ENCODE measurements around the gene FEZF2. TPM values are rescaled to one million over a fixed set of nuclear protein-coding genes. Genes with fewer than 3 reads are reported as not detected.
A peak's percentile ranks its signal among the peaks of the same experiment; 100 is the strongest.

Gene FEZF2
- total and polyA plus RNA-seq, 2 of the 8 experiments (the other 6 are each of a cell fraction or from before 2014, with no cell fraction given) = 0.06 TPM; not detected in 1

- 1% methylated on average over 29 of the region's 29 CpGs; no CpG with 5 or more reads in 1 of the 2 experiments for WGBS, 2 experiments (ENCODE audit: extremely low coverage in 1 of 2, insufficient coverage in 1 of 2, insufficient read length in 1 of 2, insufficient replicate concordance in 2 of 2, low coverage in 1 of 2, low lambda C conversion rate in 2 of 2, missing lambda C conversion rate in 1 of 2)
- DNase-seq (ENCODE audit: low read depth in 1 of 2, low spot score in 2 of 2) (peak in 1 of 2 experiments; percentile 75), FAIRE-seq (no peak)
- Histone ChIP-seq H3K4me2 (ENCODE audit: insufficient read depth in 1 of 2, low read depth in 2 of 2, low read length in 2 of 2) (peak overlapping the region; percentile 68 to 70), H2BK12ac (ENCODE audit: low read depth, low read length) (no peak overlapping the region), H2BK20ac (ENCODE audit: low read length) (no peak overlapping the region), H3K23ac (ENCODE audit: insufficient read length) (no peak overlapping the region), H4K91ac (replicated peaks; ENCODE audit: insufficient read length, low read length) (no peak overlapping the region), H4K20me1 (replicated peaks in 1 of 2; ENCODE audit: control insufficient read depth in 1 of 2, insufficient read depth in 2 of 2, low read length in 2 of 2) (peaks cover 3 to 16% of the 10 kb centered on the region in 2 experiments), H2BK5ac (ENCODE audit: low read depth, low read length) (no peak overlapping the region), H3K36me3 (ENCODE audit: control insufficient read depth in 2 of 4, insufficient read depth in 4 of 4, low read length in 3 of 4) (0 out of 8 replicates have a peak, but pooled peaks cover 0 to 4% (median 0%) of the 10 kb centered on the region in 4 experiments), H3K23me2 (ENCODE audit: low read depth, low read length) (peaks cover 3% of the 10 kb centered on the region; the same call in 1 of the 2 replicates), H2AK5ac (ENCODE audit: low read depth, low read length) (no peak overlapping the region), H3K56ac (replicated peaks; ENCODE audit: insufficient read length, low read depth, low read length) (no peak overlapping the region), H2AFZ (ENCODE audit: low read length) (no peak overlapping the region), H3K79me2 (ENCODE audit: control insufficient read depth in 1 of 2, insufficient read depth in 2 of 2, low read length in 2 of 2) (no peaks in the 10 kb centered on the region), H3K4ac (replicated peaks; ENCODE audit: insufficient read length, low read depth, low read length) (no peak overlapping the region), H3K14ac (ENCODE audit: insufficient read length) (no peak overlapping the region), H3K79me1 (ENCODE audit: low read depth, low read length) (no peaks in the 10 kb centered on the region), H2BK120ac (replicated peaks; ENCODE audit: low read depth, low read length) (no peak overlapping the region), H4K5ac (ENCODE audit: insufficient read length, low read depth, low read length) (no peak overlapping the region), H3K18ac (ENCODE audit: extremely low read depth, low read length) (no peak overlapping the region), H3K27me3 (replicated peaks in 1 of 4; ENCODE audit: control insufficient read depth in 3 of 4, extremely low read depth in 1 of 4, insufficient read depth in 3 of 4, low read length in 3 of 4) (peaks cover 70 to 93% (median 90%) of the 10 kb centered on the region in 4 experiments), H4K8ac (ENCODE audit: extremely low read depth, insufficient read depth, low read length) (peak overlapping the region; percentile 45; the same call in 1 of the 2 replicates), H3K27ac (ENCODE audit: low read depth, low read length) (no peak overlapping the region), H3K9ac (replicated peaks in 1 of 4; ENCODE audit: extremely low read depth in 1 of 4, low read depth in 3 of 4, low read length in 3 of 4) (no peak overlapping the region; a peak in 1 of 7 replicates), H2BK15ac (ENCODE audit: low read length) (no peak overlapping the region), H3K4me3 (ENCODE audit: extremely low read depth in 1 of 4, insufficient read depth in 2 of 4, low read depth in 3 of 4, low read length in 4 of 4) (peak overlapping the region; percentile 6 to 51 (median 7); a peak in 5 of 8 replicates), H3K9me3 (ENCODE audit: insufficient read depth in 2 of 2, low read depth in 1 of 2, low read length in 1 of 2) (no peaks in the 10 kb centered on the region; a peak in 1 of 4 replicates), H3K4me1 (replicated peaks in 1 of 4; ENCODE audit: control insufficient read depth in 3 of 4, insufficient read depth in 4 of 4, low read length in 3 of 4) (peaks cover 22 to 46% (median 26%) of the 10 kb centered on the region in 4 experiments)
- TF ChIP-seq RBBP5 (IDR thresholded peaks at IDR 0.05; ENCODE audit: borderline replicate concordance, low read depth, low read length) = 0 out of 2 replicates have a peak, but pooled peaks have one; percentile 28
- peak; percentile 55 for TF ChIP-seq RNF2 (IDR thresholded peaks at IDR 0.05; ENCODE audit: borderline replicate concordance, low read depth, low read length, missing control alignments, poor library complexity, severe bottlenecking)
- peak; percentile 40 for TF ChIP-seq KDM4A (IDR thresholded peaks at IDR 0.05; ENCODE audit: low read depth, low read length, severe bottlenecking)
- TF ChIP-seq EZH2 (IDR thresholded peaks at IDR 0.05; ENCODE audit: low read depth, low read length, severe bottlenecking) = peak; percentile 3
- no peak for TF ChIP-seq FOSL1 (IDR thresholded peaks at IDR 0.05; ENCODE audit: insufficient read depth, low read depth, low read length)
- TF ChIP-seq BCL11A (IDR thresholded peaks at IDR 0.05; ENCODE audit: low read depth in 2 of 2, low read length in 2 of 2) = no peak
- TF ChIP-seq TAF7 (optimal IDR thresholded peaks at IDR 0.05; ENCODE audit: borderline replicate concordance, low read depth, low read length) = no peak
- TF ChIP-seq SUZ12 (IDR thresholded peaks at IDR 0.05; ENCODE audit: low read length) = peak; percentile 2; the same call in 1 of the 2 replicates
- TF ChIP-seq EP300 (IDR thresholded peaks at IDR 0.05; ENCODE audit: borderline replicate concordance in 1 of 2, low read depth in 2 of 2, low read length in 2 of 2) = 0 out of 3 replicates have a peak, but pooled peaks of 1 of the 2 experiments have one; percentile 23
- TF ChIP-seq EGR1 (IDR thresholded peaks at IDR 0.05; ENCODE audit: borderline replicate concordance, low read depth, low read length) = peak; percentile 23; the same call in 1 of the 2 replicates
- no peak for TF ChIP-seq YY1 (IDR thresholded peaks at IDR 0.05; ENCODE audit: low read depth, low read length)
- CTCF ChIA-PET (ENCODE audit: partially characterized antibody) = interaction anchor here (0.9 to 2.2 kb wide), 4 partner anchors 10 to 178 kb away, joined by 3 to 14 read pairs (median 4); no protein-coding TSS in a partner anchor
- POLR2A ChIA-PET (ENCODE audit: partially characterized antibody) = interaction anchor here (1.2 to 5.3 kb wide), 3 partner anchors 9 to 60 kb away, joined by 3 to 26 read pairs (median 10); no protein-coding TSS in a partner anchor
Measured at GRCh38 chr3:62378311-62378789, 5.0 kb upstream of the FEZF2 start.
